ENCODE data around the gene GSG1L. TPM values are rescaled to one million over a fixed set of nuclear protein-coding genes. Genes with fewer than 3 reads are reported as not detected.

The GSG1L gene
- total and polyA plus RNA-seq, 9 of the 15 experiments (the other 6 are each of a cell fraction or from before 2014, with no cell fraction given): not detected

DNA sequence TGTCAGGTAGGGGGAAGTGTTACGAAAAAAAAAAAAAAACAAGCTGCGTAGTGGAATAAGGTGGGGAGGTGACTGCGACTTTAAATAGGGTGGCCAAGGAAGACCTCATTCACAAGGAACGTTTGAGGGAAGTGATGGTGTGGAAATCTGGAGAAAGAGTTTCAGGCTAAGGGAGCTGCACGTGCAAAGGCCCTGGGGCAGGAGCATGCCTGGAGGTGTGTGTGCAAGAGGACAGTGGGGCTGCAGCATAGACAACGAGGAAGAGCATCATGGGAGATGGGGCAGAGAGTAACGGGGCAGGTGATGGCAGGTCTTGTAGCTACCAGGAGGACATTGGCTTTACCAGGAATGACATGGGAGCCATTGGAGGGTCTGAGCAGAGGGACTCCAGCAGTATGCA, 12.0 kb downstream of the GSG1L start:
- Histone ChIP-seq H3K4me2 (ENCODE audit: insufficient read depth, low read length) (no peak overlapping the region), H3K4me1 (replicated peaks in 1 of 2; ENCODE audit: control insufficient read depth in 2 of 2, insufficient read depth in 2 of 2, low read length in 2 of 2) (no peaks in the 10 kb centered on the region; a peak in 1 of 5 replicates), H3K4me3 (no peak overlapping the region), H3K27me3 (ENCODE audit: control insufficient read depth in 2 of 2, insufficient read depth in 2 of 2, low read length in 2 of 2) (peaks cover 9 to 19% of the 10 kb centered on the region in 2 experiments), H3K27ac (ENCODE audit: extremely low read depth, low read depth, low read length) (no peak overlapping the region), H2AFZ (ENCODE audit: low read depth, low read length) (no peak overlapping the region), H3K9me1 (ENCODE audit: control insufficient read depth, insufficient read depth, low read length) (no peaks in the 10 kb centered on the region), H3K36me3 (ENCODE audit: control insufficient read depth, insufficient read depth, low read length) (no peaks in the 10 kb centered on the region), H3K79me2 (ENCODE audit: control insufficient read depth, insufficient read depth, low read length) (no peaks in the 10 kb centered on the region), H3K9me3 (replicated peaks; ENCODE audit: control insufficient read depth, insufficient read depth, low read depth, low read length) (peaks cover 3% of the 10 kb centered on the region; the same call in 1 of the 2 replicates), H3K9ac (ENCODE audit: insufficient read depth in 1 of 2, low read depth in 2 of 2, low read length in 2 of 2) (no peak overlapping the region), H4K20me1 (replicated peaks; ENCODE audit: control insufficient read depth, insufficient read depth, low read length) (no peaks in the 10 kb centered on the region)
- ATAC-seq (no peak), FAIRE-seq (no peak), DNase-seq (ENCODE audit: extremely low read depth in 1 of 4, low spot score in 3 of 4) (no peak)
- in situ Hi-C loops (cut with MboI): no loop called here
- BruUV-seq (replicated peaks): no TSS peak
- 4% methylated on average over 7 of the region's 7 CpGs for WGBS (ENCODE audit: insufficient coverage, low coverage, missing lambda C conversion rate)
- intact Hi-C loops (cut with micrococcal nuclease): no loop called here
- POLR2A ChIA-PET: no interaction called here
- CTCF ChIA-PET (ENCODE audit: low intra/inter-chr PET ratio): no interaction called here
- no peak for TF ChIP-seq PHF20 (IDR thresholded peaks at IDR 0.05; ENCODE audit: partially characterized antibody)
- TF ChIP-seq, protein P1, sequence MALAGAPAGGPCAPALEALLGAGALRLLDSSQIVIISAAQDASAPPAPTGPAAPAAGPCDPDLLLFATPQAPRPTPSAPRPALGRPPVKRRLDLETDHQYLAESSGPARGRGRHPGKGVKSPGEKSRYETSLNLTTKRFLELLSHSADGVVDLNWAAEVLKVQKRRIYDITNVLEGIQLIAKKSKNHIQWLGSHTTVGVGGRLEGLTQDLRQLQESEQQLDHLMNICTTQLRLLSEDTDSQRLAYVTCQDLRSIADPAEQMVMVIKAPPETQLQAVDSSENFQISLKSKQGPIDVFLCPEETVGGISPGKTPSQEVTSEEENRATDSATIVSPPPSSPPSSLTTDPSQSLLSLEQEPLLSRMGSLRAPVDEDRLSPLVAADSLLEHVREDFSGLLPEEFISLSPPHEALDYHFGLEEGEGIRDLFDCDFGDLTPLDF (CRISPR knock-in tag; IDR thresholded peaks at IDR 0.05): no peak
- no peak for TF ChIP-seq GTF2E2 (tag; IDR thresholded peaks at IDR 0.05)
- TF ChIP-seq TRIM24 (IDR thresholded peaks at IDR 0.05): no peak
- no peak for TF ChIP-seq ZNF134 (CRISPR knock-in tag; conservative IDR thresholded peaks at IDR 0.05)
- no peak for TF ChIP-seq CBX3 (IDR thresholded peaks at IDR 0.05; ENCODE audit: borderline replicate concordance in 1 of 2, low read length in 2 of 2)
- no peak for TF ChIP-seq PHF21A (IDR thresholded peaks at IDR 0.05; ENCODE audit: borderline replicate concordance, low read depth)
- no peak for TF ChIP-seq KDM2B (CRISPR knock-in tag; IDR thresholded peaks at IDR 0.05)
- no peak for TF ChIP-seq YBX1 (IDR thresholded peaks at IDR 0.05)
- no peak for TF ChIP-seq CHD1 (IDR thresholded peaks at IDR 0.05; ENCODE audit: low read length)
- TF ChIP-seq, protein P2, sequence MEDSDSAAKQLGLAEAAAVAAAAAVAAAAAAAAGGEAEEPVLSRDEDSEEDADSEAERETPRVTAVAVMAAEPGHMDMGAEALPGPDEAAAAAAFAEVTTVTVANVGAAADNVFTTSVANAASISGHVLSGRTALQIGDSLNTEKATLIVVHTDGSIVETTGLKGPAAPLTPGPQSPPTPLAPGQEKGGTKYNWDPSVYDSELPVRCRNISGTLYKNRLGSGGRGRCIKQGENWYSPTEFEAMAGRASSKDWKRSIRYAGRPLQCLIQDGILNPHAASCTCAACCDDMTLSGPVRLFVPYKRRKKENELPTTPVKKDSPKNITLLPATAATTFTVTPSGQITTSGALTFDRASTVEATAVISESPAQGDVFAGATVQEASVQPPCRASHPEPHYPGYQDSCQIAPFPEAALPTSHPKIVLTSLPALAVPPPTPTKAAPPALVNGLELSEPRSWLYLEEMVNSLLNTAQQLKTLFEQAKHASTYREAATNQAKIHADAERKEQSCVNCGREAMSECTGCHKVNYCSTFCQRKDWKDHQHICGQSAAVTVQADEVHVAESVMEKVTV (CRISPR knock-in tag; IDR thresholded peaks at IDR 0.05): no peak
- TF ChIP-seq, protein P3, sequence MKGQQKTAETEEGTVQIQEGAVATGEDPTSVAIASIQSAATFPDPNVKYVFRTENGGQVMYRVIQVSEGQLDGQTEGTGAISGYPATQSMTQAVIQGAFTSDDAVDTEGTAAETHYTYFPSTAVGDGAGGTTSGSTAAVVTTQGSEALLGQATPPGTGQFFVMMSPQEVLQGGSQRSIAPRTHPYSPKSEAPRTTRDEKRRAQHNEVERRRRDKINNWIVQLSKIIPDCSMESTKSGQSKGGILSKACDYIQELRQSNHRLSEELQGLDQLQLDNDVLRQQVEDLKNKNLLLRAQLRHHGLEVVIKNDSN (CRISPR knock-in tag; IDR thresholded peaks at IDR 0.05): no peak
- TF ChIP-seq HLTF (IDR thresholded peaks at IDR 0.05): no peak
- TF ChIP-seq, protein P4, sequence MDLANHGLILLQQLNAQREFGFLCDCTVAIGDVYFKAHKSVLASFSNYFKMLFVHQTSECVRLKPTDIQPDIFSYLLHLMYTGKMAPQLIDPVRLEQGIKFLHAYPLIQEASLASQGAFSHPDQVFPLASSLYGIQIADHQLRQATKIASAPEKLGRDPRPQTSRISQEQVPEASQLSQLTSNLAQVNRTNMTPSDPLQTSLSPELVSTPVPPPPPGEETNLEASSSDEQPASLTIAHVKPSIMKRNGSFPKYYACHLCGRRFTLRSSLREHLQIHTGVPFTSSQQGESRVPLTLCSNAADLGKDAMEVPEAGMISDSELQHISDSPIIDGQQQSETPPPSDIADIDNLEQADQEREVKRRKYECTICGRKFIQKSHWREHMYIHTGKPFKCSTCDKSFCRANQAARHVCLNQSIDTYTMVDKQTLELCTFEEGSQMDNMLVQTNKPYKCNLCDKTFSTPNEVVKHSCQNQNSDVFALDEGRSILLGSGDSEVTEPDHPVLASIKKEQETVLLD (IDR thresholded peaks at IDR 0.05): no peak
- TF ChIP-seq, protein P5, sequence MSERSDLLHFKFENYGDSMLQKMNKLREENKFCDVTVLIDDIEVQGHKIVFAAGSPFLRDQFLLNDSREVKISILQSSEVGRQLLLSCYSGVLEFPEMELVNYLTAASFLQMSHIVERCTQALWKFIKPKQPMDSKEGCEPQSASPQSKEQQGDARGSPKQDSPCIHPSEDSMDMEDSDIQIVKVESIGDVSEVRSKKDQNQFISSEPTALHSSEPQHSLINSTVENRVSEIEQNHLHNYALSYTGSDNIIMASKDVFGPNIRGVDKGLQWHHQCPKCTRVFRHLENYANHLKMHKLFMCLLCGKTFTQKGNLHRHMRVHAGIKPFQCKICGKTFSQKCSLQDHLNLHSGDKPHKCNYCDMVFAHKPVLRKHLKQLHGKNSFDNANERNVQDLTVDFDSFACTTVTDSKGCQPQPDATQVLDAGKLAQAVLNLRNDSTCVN (CRISPR knock-in tag; IDR thresholded peaks at IDR 0.05): no peak
- no peak for TF ChIP-seq TCF7L2 (IDR thresholded peaks at IDR 0.05; ENCODE audit: low read depth, low read length)
- TF ChIP-seq, protein P6, sequence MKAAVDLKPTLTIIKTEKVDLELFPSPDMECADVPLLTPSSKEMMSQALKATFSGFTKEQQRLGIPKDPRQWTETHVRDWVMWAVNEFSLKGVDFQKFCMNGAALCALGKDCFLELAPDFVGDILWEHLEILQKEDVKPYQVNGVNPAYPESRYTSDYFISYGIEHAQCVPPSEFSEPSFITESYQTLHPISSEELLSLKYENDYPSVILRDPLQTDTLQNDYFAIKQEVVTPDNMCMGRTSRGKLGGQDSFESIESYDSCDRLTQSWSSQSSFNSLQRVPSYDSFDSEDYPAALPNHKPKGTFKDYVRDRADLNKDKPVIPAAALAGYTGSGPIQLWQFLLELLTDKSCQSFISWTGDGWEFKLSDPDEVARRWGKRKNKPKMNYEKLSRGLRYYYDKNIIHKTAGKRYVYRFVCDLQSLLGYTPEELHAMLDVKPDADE (conservative IDR thresholded peaks at IDR 0.05; ENCODE audit: control insufficient read depth, low read depth, low read length): no peak
- no peak for TF ChIP-seq ZNF57 (CRISPR knock-in tag; IDR thresholded peaks at IDR 0.05)

All from K562 (cell line).